ENCODE measurements around the gene NLGN2.

The NLGN2 gene

DNA sequence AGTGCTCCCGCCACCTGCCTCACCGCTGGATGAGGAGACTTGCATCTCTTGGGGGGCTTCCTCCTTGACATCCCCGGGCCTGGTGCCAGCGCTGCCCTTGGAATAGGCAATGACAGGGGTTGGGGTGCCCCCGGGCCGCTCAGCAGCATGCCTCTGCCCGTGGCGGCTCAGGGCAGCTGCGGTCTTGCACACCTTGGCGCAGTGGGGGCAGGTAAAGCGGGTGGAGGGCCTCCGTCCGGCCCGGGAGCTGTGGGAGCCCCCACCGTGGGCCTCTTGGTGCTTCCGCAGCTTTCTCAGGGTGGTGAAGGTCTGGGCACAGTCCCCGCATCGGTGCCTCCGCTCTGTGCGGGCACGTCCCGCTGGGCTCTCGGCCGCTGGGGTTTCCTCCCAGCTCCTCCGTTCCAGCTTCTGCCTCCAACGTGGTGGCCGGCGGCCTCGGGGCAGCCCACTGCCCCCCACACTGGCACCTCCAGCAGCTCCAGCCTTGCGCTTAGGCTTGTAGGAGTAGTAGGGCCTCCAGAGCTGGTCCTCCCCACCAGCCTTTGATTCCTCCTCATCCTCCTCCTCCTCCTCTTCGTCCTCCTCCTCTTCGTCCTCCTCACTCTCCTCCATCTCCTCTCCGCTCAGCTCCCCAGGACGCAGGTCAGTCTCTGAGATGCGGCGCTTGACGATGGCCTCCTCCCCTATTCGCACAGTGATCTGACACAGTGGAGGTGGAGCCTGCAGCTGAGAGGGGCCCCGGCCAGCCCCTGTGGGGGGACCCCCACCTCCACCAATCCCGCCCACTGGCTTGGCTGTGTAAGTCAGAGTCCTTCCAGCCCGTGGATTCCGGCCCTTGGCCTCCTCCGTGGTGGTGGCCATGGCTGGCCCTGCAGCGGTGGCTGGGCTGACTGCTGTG lies 55.1 kb downstream of the NLGN2 start:
- no peak for DNase-seq (ENCODE audit: extremely low read depth in 1 of 2, low read depth in 1 of 2)

DNA sequence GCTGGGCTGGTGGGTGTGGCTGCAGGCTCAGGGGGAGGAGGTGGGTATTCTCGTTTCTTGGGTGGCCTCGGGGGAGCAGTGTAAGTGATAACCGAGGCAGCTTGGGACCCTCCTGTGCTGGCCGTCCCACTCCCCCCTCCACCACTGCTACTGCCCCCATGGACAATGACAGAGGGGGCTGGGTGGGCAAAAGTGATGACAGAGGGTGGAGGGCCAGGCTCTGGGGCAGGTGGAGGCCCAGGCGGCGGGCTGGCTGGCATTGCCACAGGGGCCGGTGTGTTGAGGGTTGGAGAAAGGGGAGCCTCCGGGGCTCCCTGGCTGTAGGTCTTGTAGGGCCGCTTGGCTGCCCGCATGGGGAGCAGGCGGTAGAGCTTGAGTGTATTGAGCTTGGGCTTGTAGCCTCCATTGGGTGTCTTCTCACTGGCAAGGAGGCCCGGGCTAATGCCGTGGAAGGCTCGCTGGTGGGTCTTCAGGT lies 55.8 kb downstream of the NLGN2 start:
- DNase-seq (ENCODE audit: extremely low read depth in 1 of 2, low read depth in 1 of 2), result no peak

DNA sequence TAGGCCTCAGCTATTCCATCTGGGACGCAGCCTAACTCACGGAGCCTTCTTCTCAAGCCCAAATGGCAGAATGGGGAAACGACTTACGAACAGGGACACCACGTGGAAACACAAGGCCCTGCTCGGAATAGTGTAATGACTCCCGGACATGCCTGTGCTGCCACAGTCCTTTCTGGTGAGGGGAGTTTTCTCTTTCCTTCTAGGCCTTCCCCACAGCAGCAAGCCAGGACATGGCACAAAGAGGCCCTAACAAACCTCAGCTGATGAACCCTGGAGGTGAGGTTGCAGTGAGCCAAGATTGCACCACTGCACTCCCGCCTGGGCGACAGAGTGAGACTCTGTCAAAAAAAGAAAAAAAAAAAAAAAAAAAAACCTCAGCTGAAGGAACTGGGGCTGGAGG lies 56.4 kb downstream of the NLGN2 start:
- DNase-seq (ENCODE audit: extremely low read depth in 1 of 2, low read depth in 1 of 2), result no peak

DNA sequence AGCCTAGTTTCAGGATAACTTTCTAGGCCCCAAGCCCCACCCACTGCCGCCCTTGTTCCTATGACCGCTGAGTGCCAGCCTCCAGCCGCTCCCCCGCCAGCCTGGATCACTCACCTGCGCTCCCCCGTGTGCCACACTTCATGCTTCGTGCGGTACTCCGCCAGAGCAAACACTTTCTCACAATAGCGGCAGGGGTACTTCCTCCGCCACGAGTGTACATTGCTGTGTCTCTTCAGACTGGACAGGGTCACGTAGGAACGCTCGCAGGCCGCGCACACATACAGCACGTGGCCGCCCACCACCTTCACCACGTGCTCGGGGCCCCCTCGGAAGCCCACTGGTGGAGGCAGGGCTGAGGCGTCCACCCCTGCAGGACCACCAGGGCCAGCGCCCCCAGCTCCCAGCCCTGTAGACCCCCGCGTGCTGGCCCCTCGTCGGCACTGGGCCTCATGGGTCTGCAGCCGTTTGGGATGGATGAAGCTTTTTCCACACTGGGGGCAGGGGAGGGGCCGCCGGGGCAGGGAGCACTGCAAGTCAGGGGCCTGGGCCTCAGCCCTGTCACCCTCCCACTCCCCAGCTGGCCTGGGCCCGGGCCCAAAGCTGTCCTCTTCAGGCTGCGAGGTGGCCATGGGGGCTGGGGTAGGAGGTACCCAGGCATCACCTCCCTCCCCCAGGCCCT lies 58.1 kb downstream of the NLGN2 start:
- DNase-seq (ENCODE audit: extremely low read depth in 1 of 2, low read depth in 1 of 2), result no peak

DNA sequence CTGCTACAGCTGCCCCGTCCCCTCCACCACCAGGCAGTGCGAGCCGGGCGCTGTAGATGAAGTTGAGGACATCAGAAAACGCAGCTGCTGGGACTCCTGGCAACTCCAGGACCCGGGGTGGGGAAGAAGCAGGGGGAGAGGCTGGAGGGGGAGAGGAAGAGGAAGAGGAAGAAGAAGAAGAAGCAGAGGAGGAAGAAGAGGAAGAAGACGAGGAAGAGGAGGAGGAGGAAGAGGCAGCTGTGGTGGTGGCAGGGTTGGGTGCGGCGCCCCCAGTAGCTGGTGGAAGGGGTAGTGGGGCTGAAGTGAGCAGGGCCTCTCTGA lies 58.6 kb downstream of the NLGN2 start:
- DNase-seq (ENCODE audit: extremely low read depth in 1 of 2, low read depth in 1 of 2), result no peak

DNA sequence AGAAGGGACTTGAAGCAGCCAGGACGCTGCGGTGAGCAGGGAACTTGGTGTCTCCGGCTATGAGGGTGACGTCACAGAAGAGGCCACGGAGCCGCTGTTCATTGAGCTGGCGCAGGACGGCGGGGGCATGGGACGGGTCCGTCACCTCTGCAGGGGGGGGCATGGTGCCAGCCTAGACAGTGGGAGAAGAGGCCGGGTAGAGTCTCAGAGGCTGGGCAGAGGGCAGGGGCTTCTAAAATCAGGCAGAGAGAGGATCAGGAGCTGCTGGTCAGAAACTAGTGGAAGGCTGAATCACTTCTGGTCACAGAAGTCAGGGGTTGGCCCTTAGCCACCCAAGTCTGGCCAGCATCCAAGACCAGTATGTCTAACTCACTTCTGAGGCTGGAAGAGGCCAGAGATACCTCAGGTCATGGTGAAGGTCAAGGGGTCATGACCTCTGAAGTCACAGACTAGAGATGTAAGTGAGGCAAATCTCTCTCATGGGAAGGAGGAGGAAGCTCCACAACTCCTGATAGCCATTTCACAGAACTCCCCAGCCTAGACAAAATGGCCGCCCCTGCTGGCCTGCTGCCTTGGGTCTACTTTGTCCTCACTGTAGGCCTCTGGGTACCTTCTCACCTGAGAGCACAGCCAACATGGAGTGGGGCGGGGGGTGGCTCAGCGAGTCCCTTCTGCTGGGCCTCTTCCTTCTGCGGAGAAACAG lies 59.1 kb downstream of the NLGN2 start:
- DNase-seq (ENCODE audit: extremely low read depth in 1 of 2, low read depth in 1 of 2), result no peak

DNA sequence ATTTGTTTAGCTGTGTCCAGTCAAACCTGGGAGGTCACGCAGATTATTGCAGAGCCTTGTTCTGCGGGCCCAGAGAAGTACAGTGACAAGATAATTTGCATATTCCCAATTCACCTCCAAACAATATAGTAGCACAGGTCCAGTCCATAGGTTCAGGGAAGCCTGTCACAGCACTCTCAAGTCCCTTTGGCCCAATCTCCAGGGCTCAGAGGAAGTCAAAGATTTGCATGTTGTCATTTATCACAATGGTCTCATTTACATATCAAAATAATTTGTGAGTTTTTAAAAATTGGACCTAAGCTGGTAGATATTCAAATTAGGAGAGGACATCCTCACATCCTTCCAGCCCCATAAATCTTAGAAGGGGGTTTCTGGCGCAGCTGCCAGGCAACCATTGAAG lies 59.9 kb downstream of the NLGN2 start:
- no peak for DNase-seq (ENCODE audit: extremely low read depth in 1 of 2, low read depth in 1 of 2)

DNA sequence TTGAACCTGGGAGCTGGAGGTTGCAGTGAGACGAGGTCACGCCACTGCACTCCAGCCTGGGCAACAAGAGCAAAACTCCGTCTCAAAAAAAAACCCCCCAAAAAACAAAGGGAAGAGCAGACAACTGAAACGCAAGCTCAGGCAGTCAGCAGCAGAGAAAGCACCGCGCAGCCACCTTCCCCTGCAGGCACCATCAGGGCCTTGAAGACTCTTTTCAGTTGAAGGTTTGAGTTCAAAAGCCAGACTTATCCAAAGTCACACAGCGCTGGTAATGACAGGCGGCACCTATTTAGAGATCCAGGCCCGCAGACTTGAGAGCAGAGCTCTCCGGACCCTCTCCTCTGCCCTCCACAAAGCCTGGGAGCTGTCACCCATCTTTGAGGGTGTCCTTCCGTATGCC lies 60.6 kb downstream of the NLGN2 start:
- no peak for DNase-seq (ENCODE audit: extremely low read depth in 1 of 2, low read depth in 1 of 2)

DNA sequence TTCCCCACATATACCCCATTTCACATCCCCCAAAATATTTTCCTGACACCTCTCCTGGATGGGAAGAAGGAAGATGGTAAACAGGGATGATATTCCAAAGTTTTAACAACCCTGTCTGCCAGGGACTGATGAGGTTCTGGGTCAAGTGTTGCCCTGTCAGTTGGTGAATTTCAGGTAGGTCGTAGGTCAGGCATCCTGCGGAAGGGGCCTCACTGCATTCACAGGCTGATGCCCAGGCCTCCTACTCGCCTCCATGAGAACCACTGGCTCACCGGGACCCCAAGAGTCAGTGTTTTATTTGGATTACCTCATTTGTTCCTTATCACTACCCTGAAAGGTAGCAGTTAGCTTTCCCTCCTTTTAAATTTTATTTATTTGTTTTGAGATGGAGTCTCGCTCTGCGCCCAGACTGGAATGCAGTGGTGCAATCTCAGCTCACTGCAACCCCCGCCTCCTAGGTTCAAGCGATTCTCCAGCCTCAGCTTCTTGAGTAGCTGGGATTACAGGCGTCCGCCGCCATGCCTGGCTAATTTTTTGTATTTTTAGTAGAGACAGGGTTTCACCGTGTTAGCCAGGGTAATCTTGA lies 61.3 kb downstream of the NLGN2 start:
- no peak for DNase-seq (ENCODE audit: extremely low read depth in 1 of 2, low read depth in 1 of 2)
